Sigmoid colon (tissue), 4 donors: ENCODE results near the gene PROSER2.

ENCODE experiments used
- EP300 ChIP-seq, 4 donors: sonication (generic); formaldehyde crosslinking; IDR thresholded peaks; one replicate each; pipeline ENCODE4 v1.6.1; 2017; ENCODE audit warnings: antibody characterized with exemption in 4 of 4
- POLR2A ChIP-seq, 2 donors: fragments of 450-650 bp; IDR thresholded peaks; one replicate each; pipeline ENCODE4 v1.6.1; 2016; ENCODE audit warnings: antibody characterized with exemption in 2 of 2, mild to moderate bottlenecking in 2 of 2, moderate library complexity in 2 of 2
- TF ChIP-seq, protein P1 (sequence below), 4 experiments: fragments of 450-650 bp in 3 of 4; fragments of 200-600 bp in 1 of 4; IDR thresholded peaks; one replicate each; pipeline ENCODE4 v1.5.1; 2016 to 2019; ENCODE audit warnings: antibody characterized with exemption in 4 of 4, mild to moderate bottlenecking in 3 of 4, moderate library complexity in 2 of 4

DNA sequence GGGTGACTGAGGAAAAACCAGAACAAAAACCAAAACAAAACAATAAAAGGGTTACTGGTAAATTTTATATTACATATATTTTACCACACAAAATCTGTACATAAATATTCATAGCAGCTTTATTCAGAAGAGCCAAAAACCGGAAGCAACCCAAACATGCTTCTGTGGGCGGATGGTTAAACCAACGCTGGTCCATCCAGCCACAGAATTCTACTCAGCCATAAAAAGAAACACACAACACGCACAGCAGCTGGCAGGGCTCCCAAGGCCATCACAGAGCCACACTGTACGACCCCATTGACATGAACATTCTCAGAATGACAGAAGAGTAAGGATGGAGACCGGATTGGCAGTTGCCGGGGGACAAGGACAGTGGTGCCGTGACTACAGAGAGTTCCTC lies 83.6 kb downstream of the PROSER2 start:
- TF ChIP-seq, protein P1, sequence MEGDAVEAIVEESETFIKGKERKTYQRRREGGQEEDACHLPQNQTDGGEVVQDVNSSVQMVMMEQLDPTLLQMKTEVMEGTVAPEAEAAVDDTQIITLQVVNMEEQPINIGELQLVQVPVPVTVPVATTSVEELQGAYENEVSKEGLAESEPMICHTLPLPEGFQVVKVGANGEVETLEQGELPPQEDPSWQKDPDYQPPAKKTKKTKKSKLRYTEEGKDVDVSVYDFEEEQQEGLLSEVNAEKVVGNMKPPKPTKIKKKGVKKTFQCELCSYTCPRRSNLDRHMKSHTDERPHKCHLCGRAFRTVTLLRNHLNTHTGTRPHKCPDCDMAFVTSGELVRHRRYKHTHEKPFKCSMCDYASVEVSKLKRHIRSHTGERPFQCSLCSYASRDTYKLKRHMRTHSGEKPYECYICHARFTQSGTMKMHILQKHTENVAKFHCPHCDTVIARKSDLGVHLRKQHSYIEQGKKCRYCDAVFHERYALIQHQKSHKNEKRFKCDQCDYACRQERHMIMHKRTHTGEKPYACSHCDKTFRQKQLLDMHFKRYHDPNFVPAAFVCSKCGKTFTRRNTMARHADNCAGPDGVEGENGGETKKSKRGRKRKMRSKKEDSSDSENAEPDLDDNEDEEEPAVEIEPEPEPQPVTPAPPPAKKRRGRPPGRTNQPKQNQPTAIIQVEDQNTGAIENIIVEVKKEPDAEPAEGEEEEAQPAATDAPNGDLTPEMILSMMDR (IDR thresholded peaks at IDR 0.05): no peak
- no peak for TF ChIP-seq POLR2A (IDR thresholded peaks at IDR 0.05)
- TF ChIP-seq EP300 (IDR thresholded peaks at IDR 0.05): no peak
